ENCODE results near the gene ECHS1.

ECHS1 gene

GRCh38 chr10:133394064-133394663 is 21.0 kb upstream of the ECHS1 start, which contains the start of gene MTG1 (continued):
- TF ChIP-seq ZNF280C (tag by site-specific recombination; IDR thresholded peaks at IDR 0.05), result no peak
- TF ChIP-seq ZNF223 (tag by site-specific recombination; IDR thresholded peaks at IDR 0.05), result no peak; the same call in 1 of the 2 replicates
- TF ChIP-seq ZNF248 (tag by site-specific recombination; IDR thresholded peaks at IDR 0.05), result no peak
- TF ChIP-seq ZNF654 (tag by site-specific recombination; IDR thresholded peaks at IDR 0.05; ENCODE audit: low read depth), result no peak
- no peak for TF ChIP-seq ZNF174 (tag by site-specific recombination; IDR thresholded peaks at IDR 0.05)
- peak; percentile 76 for TF ChIP-seq ZEB2 (tag by site-specific recombination; IDR thresholded peaks at IDR 0.05)
- TF ChIP-seq ZNF362 (tag by site-specific recombination; IDR thresholded peaks at IDR 0.05), result no peak
- TF ChIP-seq ZNF670 (tag by site-specific recombination; IDR thresholded peaks at IDR 0.05; ENCODE audit: low read depth), result no peak
- TF ChIP-seq ZNF555 (tag by site-specific recombination; conservative IDR thresholded peaks at IDR 0.05), result no peak
- TF ChIP-seq ZNF404 (tag by site-specific recombination; IDR thresholded peaks at IDR 0.05), result no peak
- no peak for TF ChIP-seq ZNF37A (tag by site-specific recombination; IDR thresholded peaks at IDR 0.05)
- TF ChIP-seq ZNF843 (tag by site-specific recombination; IDR thresholded peaks at IDR 0.05), result peak; percentile 76
- no peak for TF ChIP-seq AEBP2 (tag by site-specific recombination; IDR thresholded peaks at IDR 0.05; ENCODE audit: borderline replicate concordance)
- TF ChIP-seq ZNF660 (tag by site-specific recombination; IDR thresholded peaks at IDR 0.05), result peak; percentile 88
- peak; percentile 83 for TF ChIP-seq ZNF76 (tag by site-specific recombination; IDR thresholded peaks at IDR 0.05; ENCODE audit: borderline replicate concordance, low read depth)
- TF ChIP-seq PRDM10 (tag by site-specific recombination; IDR thresholded peaks at IDR 0.05), result no peak
- 0 out of 2 replicates have a peak, but pooled peaks have one; percentile 21 for TF ChIP-seq IKZF3 (tag by site-specific recombination; IDR thresholded peaks at IDR 0.05)
- TF ChIP-seq ZNF449 (tag by site-specific recombination; IDR thresholded peaks at IDR 0.05), result no peak; the same call in 1 of the 2 replicates
- TF ChIP-seq PBX3 (CRISPR knock-in tag; IDR thresholded peaks at IDR 0.05), result peak; percentile 96
- peak; percentile 62 for TF ChIP-seq ZNF629 (tag by site-specific recombination; IDR thresholded peaks at IDR 0.05)
- TF ChIP-seq ZNF112 (tag by site-specific recombination; IDR thresholded peaks at IDR 0.05), result no peak
- peak; percentile 83; the same call in 1 of the 2 replicates for TF ChIP-seq SP7 (tag by site-specific recombination; IDR thresholded peaks at IDR 0.05)
- TF ChIP-seq ZNF394 (tag by site-specific recombination; IDR thresholded peaks at IDR 0.05; ENCODE audit: borderline replicate concordance), result peak; percentile 52; the same call in 1 of the 2 replicates
- TF ChIP-seq ZNF664 (tag by site-specific recombination; IDR thresholded peaks at IDR 0.05), result no peak
- 0 out of 2 replicates have a peak, but pooled peaks have one; percentile 18 for TF ChIP-seq MZF1 (tag by site-specific recombination; IDR thresholded peaks at IDR 0.05; ENCODE audit: borderline replicate concordance)
- TF ChIP-seq ZNF610 (tag by site-specific recombination; IDR thresholded peaks at IDR 0.05; ENCODE audit: borderline replicate concordance), result peak; percentile 80; the same call in 1 of the 2 replicates
- TF ChIP-seq GFI1B (tag by site-specific recombination; IDR thresholded peaks at IDR 0.05), result no peak
- TF ChIP-seq ZNF677 (tag by site-specific recombination; IDR thresholded peaks at IDR 0.05), result no peak
